ENCODE measurements around the gene SEC61A2. TPM values are rescaled to one million over a fixed set of nuclear protein-coding genes. Genes with fewer than 3 reads are reported as not detected.

Gene SEC61A2

DNA sequence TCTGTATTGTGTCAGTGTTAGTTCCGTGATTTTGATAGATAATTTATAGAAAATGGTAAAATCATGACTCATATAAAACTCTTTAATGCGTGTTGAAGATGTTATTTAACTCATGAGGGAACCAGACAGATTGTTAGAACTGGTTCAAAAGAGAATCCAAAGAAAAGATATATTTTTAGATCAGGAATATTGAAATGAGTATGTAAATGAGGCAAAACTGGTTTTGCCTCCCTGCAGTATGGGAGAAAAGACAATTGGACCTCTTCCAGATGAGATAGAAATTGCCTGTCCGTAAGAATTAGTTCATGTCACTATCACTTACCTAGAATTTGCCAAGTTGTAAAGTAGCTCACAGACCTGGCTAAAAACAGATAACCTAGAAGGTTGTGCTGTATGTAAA lies 84.1 kb downstream of the SEC61A2 start:
- H3K4me2 ChIP-seq (ENCODE audit: low read length), result no peak overlapping the region
- H3K27me3 ChIP-seq (ENCODE audit: insufficient read depth, low read length, poor library complexity), result no peaks in the 10 kb centered on the region
- DNase-seq, result no peak
- H3K4me1 ChIP-seq (ENCODE audit: control insufficient read depth, low read depth, low read length), result no peaks in the 10 kb centered on the region
- no peak overlapping the region for H2BK5ac ChIP-seq (ENCODE audit: low read length)
- no peak overlapping the region for H2BK15ac ChIP-seq (replicated peaks; ENCODE audit: low read depth)
- WGBS (ENCODE audit: extremely low coverage, insufficient coverage, low lambda C conversion rate), result 100% methylated on average over 1 of the region's 3 CpGs
- H3K4me3 ChIP-seq (ENCODE audit: low read length), result no peak overlapping the region
- H3K36me3 ChIP-seq (ENCODE audit: control insufficient read depth, insufficient read depth, low read length), result peaks cover 4% of the 10 kb centered on the region
- no peak overlapping the region for H3K56ac ChIP-seq (ENCODE audit: low read length)
- H3K9ac ChIP-seq (ENCODE audit: low read length), result no peak overlapping the region
- H2BK120ac ChIP-seq (ENCODE audit: low read depth, low read length), result no peak overlapping the region
- no peak overlapping the region for H3K18ac ChIP-seq (ENCODE audit: low read length)
- no peak overlapping the region for H4K8ac ChIP-seq (ENCODE audit: low read depth, low read length)
- H3K27ac ChIP-seq (ENCODE audit: low read depth, low read length), result no peak overlapping the region
- no peak overlapping the region for H3K23ac ChIP-seq (ENCODE audit: low read length)
- no peak overlapping the region for H3K4ac ChIP-seq (ENCODE audit: low read depth, low read length)
- H3K79me1 ChIP-seq (ENCODE audit: low read length), result no peaks in the 10 kb centered on the region
- H3K79me2 ChIP-seq (ENCODE audit: control insufficient read depth, insufficient read depth, low read length), result peaks cover 1% of the 10 kb centered on the region
- no peak overlapping the region for H2AK5ac ChIP-seq (ENCODE audit: low read length)
- H4K5ac ChIP-seq (ENCODE audit: low read length), result no peak overlapping the region

- no peak overlapping the region for H4K8ac ChIP-seq (ENCODE audit: low read depth, low read length)
- H3K27ac ChIP-seq (ENCODE audit: low read depth, low read length), result no peak overlapping the region
- no peak overlapping the region for H2AK5ac ChIP-seq (ENCODE audit: low read length)
- no peak overlapping the region for H2BK120ac ChIP-seq (ENCODE audit: low read depth, low read length)
- no peak overlapping the region for H3K9ac ChIP-seq (ENCODE audit: low read length)
- peaks cover 1% of the 10 kb centered on the region for H3K79me2 ChIP-seq (ENCODE audit: control insufficient read depth, insufficient read depth, low read length)
- H3K27me3 ChIP-seq (ENCODE audit: insufficient read depth, low read length, poor library complexity), result no peaks in the 10 kb centered on the region
- H3K4ac ChIP-seq (ENCODE audit: low read depth, low read length), result no peak overlapping the region
- no peak overlapping the region for H3K18ac ChIP-seq (ENCODE audit: low read length)
- no peak overlapping the region for H4K5ac ChIP-seq (ENCODE audit: low read length)
- no peak overlapping the region for H3K23ac ChIP-seq (ENCODE audit: low read length)
- no peak overlapping the region for H3K4me2 ChIP-seq (ENCODE audit: low read length)
- no peak overlapping the region for H3K4me3 ChIP-seq (ENCODE audit: low read length)
- no CpG with 5 or more reads among the region's 4 CpGs for WGBS (ENCODE audit: extremely low coverage, insufficient coverage, low lambda C conversion rate)
- H3K56ac ChIP-seq (ENCODE audit: low read length), result no peak overlapping the region
- no peaks in the 10 kb centered on the region for H3K4me1 ChIP-seq (ENCODE audit: control insufficient read depth, low read depth, low read length)
- no peak overlapping the region for H2BK15ac ChIP-seq (replicated peaks; ENCODE audit: low read depth)
- H2BK5ac ChIP-seq (ENCODE audit: low read length), result no peak overlapping the region
- DNase-seq, result no peak
- no peaks in the 10 kb centered on the region for H3K79me1 ChIP-seq (ENCODE audit: low read length)
- peaks cover 6% of the 10 kb centered on the region for H3K36me3 ChIP-seq (ENCODE audit: control insufficient read depth, insufficient read depth, low read length)
These were observed 84.6 kb downstream of the SEC61A2 start for GRCh38 chr10:12214093-12214492.

DNA sequence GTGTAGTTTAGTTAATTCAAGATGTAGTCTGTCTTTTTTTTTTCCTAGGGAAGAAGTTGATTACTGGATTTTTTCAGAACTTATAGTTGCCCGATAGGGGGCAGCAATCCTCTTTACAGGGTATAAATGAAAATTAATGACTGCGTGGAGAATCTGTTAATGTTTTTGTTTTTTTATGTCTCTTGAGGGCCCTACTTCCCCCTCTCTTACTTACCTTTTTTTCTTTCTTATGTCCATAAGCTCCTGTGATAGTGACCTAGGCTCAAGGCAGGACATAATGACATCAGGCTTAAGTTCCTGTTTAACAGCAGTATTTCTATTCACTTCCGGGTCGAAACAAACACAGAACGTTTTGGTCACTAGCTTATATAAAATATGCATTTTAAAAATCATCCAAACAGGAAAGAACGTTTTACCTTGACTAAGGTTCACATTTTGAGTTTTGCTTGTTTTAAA lies 85.3 kb downstream of the SEC61A2 start:
- Histone ChIP-seq H3K4me1 (ENCODE audit: control insufficient read depth, low read depth, low read length) (no peaks in the 10 kb centered on the region), H3K18ac (ENCODE audit: low read length) (no peak overlapping the region), H3K79me1 (ENCODE audit: low read length) (no peaks in the 10 kb centered on the region), H2AK5ac (ENCODE audit: low read length) (no peak overlapping the region), H3K56ac (ENCODE audit: low read length) (no peak overlapping the region), H3K79me2 (ENCODE audit: control insufficient read depth, insufficient read depth, low read length) (peaks cover 1% of the 10 kb centered on the region), H4K8ac (ENCODE audit: low read depth, low read length) (no peak overlapping the region), H2BK15ac (replicated peaks; ENCODE audit: low read depth) (no peak overlapping the region), H3K4ac (ENCODE audit: low read depth, low read length) (no peak overlapping the region), H2BK120ac (ENCODE audit: low read depth, low read length) (no peak overlapping the region), H3K23ac (ENCODE audit: low read length) (no peak overlapping the region), H2BK5ac (ENCODE audit: low read length) (no peak overlapping the region), H3K36me3 (ENCODE audit: control insufficient read depth, insufficient read depth, low read length) (peaks cover 6% of the 10 kb centered on the region), H3K4me3 (ENCODE audit: low read length) (no peak overlapping the region), H4K5ac (ENCODE audit: low read length) (no peak overlapping the region), H3K27me3 (ENCODE audit: insufficient read depth, low read length, poor library complexity) (no peaks in the 10 kb centered on the region), H3K27ac (ENCODE audit: low read depth, low read length) (no peak overlapping the region), H3K9ac (ENCODE audit: low read length) (no peak overlapping the region), H3K4me2 (ENCODE audit: low read length) (no peak overlapping the region)
- WGBS (ENCODE audit: extremely low coverage, insufficient coverage, low lambda C conversion rate), result no CpG with 5 or more reads among the region's 6 CpGs
- peak; percentile 51 for DNase-seq

Small RNA genes within 50 kb of the gene (small RNA-seq; reads per million reads assigned to genes)
- gene MIR548AK (ENCODE audit: insufficient read depth) (not detected), gene RNU6-88P (ENCODE audit: insufficient read depth) (not detected)
